SKM-1 (cell line): ENCODE results near the gene ZNF451.
"Not testable (repeated sequence)": the region's sequence is repeated elsewhere in the genome, so short reads cannot be mapped to it uniquely, and the experiment has no call there.

Source experiments
- DNase-seq: peaks from one replicate; lab custom pipeline; 2025; ENCODE audit not compliant: unreplicated experiment; lab: John Stamatoyannopoulos, UW

Gene ZNF451

GRCh38 chr6:57091375-57091774 lies 1.4 kb downstream of the ZNF451 start:
- not testable (repeated sequence) for DNase-seq

GRCh38 chr6:57094689-57095088 lies 4.7 kb downstream of the ZNF451 start:
- DNase-seq, result no peak

GRCh38 chr6:57097596-57097995 lies 7.6 kb downstream of the ZNF451 start:
- no peak for DNase-seq

GRCh38 chr6:57102976-57103375 lies 13.0 kb downstream of the ZNF451 start:
- no peak for DNase-seq

- no peak for DNase-seq
Observed at GRCh38 chr6:57104336-57104735, 14.3 kb downstream of the ZNF451 start.

- no peak for DNase-seq
Observed at GRCh38 chr6:57106990-57107389, 17.0 kb downstream of the ZNF451 start.

GRCh38 chr6:57108691-57109090 lies 18.7 kb downstream of the ZNF451 start:
- DNase-seq, result no peak

GRCh38 chr6:57109880-57110279 lies 19.9 kb downstream of the ZNF451 start:
- no peak for DNase-seq

- DNase-seq, result no peak
Observed at GRCh38 chr6:57113105-57113504, 23.1 kb downstream of the ZNF451 start.

GRCh38 chr6:57116776-57117175 lies 26.8 kb downstream of the ZNF451 start:
- no peak for DNase-seq

- DNase-seq, result no peak
Observed at GRCh38 chr6:57117796-57118195, 27.8 kb downstream of the ZNF451 start.

- DNase-seq, result no peak
Observed at GRCh38 chr6:57123111-57123510, 33.1 kb downstream of the ZNF451 start.

- DNase-seq, result no peak
Observed at GRCh38 chr6:57127763-57128162, 37.8 kb downstream of the ZNF451 start.

- DNase-seq, result no peak
Observed at GRCh38 chr6:57130661-57131177, 40.7 kb downstream of the ZNF451 start.

- DNase-seq, result no peak
Observed at GRCh38 chr6:57134954-57135353, 45.0 kb downstream of the ZNF451 start.

- DNase-seq, result no peak
Observed at GRCh38 chr6:57135885-57136284, 45.9 kb downstream of the ZNF451 start.

GRCh38 chr6:57137350-57137749 lies 47.4 kb downstream of the ZNF451 start:
- DNase-seq, result no peak

- no peak for DNase-seq
Observed at GRCh38 chr6:57138026-57138425, 48.0 kb downstream of the ZNF451 start.

GRCh38 chr6:57141451-57142177 lies 51.6 kb downstream of the ZNF451 start:
- no peak for DNase-seq

GRCh38 chr6:57142178-57142525 lies 52.2 kb downstream of the ZNF451 start:
- no peak for DNase-seq

- DNase-seq, result no peak
Observed at GRCh38 chr6:57143690-57144089, 53.7 kb downstream of the ZNF451 start.

- DNase-seq, result no peak
Observed at GRCh38 chr6:57147401-57147800, 57.4 kb downstream of the ZNF451 start.
